DND-41 (cell line): ENCODE data around the gene PTPRN2.
A peak's percentile ranks its signal among the peaks of the same experiment; 100 is the strongest.

Experiments
- ATAC-seq: fragments of 200-7000 bp; cut with Tn5 transposase; 3 replicates; pipeline ENCODE4 v1.9.1; 2021; ENCODE audit warnings: low read depth; ENCODE audit not compliant: insufficient read depth
- DNase-seq: peaks from one replicate; pipeline ENCODE4 v3.0.0-alpha.2; 2020
- H2AFZ ChIP-seq: 2 replicates; pipeline ENCODE4 v1.6.0; 2012; ENCODE audit warnings: low read depth, low read length
- H3K27ac ChIP-seq: 2 replicates; pipeline ENCODE4 v1.5.1; 2012; ENCODE audit warnings: low read length, inconsistent platforms
- H3K27me3 ChIP-seq: fragments of 200-600 bp; sonication (generic); 2 replicates; pipeline ENCODE4 v1.6.0; 2012; ENCODE audit warnings: low read length, mild to moderate bottlenecking, inconsistent platforms; ENCODE audit not compliant: insufficient read depth, poor library complexity
- H3K36me3 ChIP-seq: 2 replicates; pipeline ENCODE4 v1.5.1; 2012; ENCODE audit warnings: low read length, inconsistent platforms; ENCODE audit not compliant: insufficient read depth
- H3K4me1 ChIP-seq: 2 replicates; pipeline ENCODE4 v1.5.1; 2012; ENCODE audit warnings: mild to moderate bottlenecking, low read length; ENCODE audit not compliant: insufficient read depth
- H3K4me2 ChIP-seq: 2 replicates; pipeline ENCODE4 v1.6.0; 2012; ENCODE audit warnings: mild to moderate bottlenecking, moderate library complexity, low read length, inconsistent platforms; ENCODE audit not compliant: insufficient read depth
- H3K4me3 ChIP-seq, 2 experiments: fragments of 200-600 bp in 1 of 2; shearing (Covaris generic) in 1 of 2; 2 replicates each; pipeline ENCODE4 v1.5.1; 2012 to 2016; ENCODE audit warnings: inconsistent platforms in 2 of 2, low read length in 2 of 2, mild to moderate bottlenecking in 2 of 2, low read depth in 1 of 2, moderate library complexity in 1 of 2
- H3K79me2 ChIP-seq: 2 replicates; pipeline ENCODE4 v1.6.0; 2012; ENCODE audit warnings: low read length, inconsistent platforms; ENCODE audit not compliant: insufficient read depth
- H3K9ac ChIP-seq: 2 replicates; pipeline ENCODE4 v1.6.0; 2012; ENCODE audit warnings: low read depth, mild to moderate bottlenecking, inconsistent platforms, low read length, moderate library complexity
- H3K9me3 ChIP-seq: 2 replicates; pipeline ENCODE4 v1.5.1; 2012; ENCODE audit warnings: low read length, moderate library complexity, mild to moderate bottlenecking, inconsistent platforms; ENCODE audit not compliant: insufficient read depth, severe bottlenecking
- H4K20me1 ChIP-seq: 2 replicates; pipeline ENCODE4 v1.6.0; 2012; ENCODE audit warnings: low read length; ENCODE audit not compliant: insufficient read depth
- CTCF ChIP-seq: IDR thresholded peaks from 2 replicates; pipeline ENCODE4 v1.5.1; 2012; ENCODE audit warnings: borderline replicate concordance, low read length, moderate library complexity, mild to moderate bottlenecking; ENCODE audit not compliant: poor library complexity, severe bottlenecking; ENCODE audit errors: extremely low read depth
- EZH2 ChIP-seq: IDR thresholded peaks from 3 replicates; pipeline ENCODE4 v1.6.1; 2012; ENCODE audit warnings: borderline replicate concordance, low read depth, mild to moderate bottlenecking, moderate library complexity, low read length, inconsistent platforms; ENCODE audit not compliant: severe bottlenecking

The PTPRN2 gene

GRCh38 chr7:157668884-157669767, 918.5 kb downstream of the PTPRN2 start:
- Histone ChIP-seq H3K79me2 (peaks cover 93% of the 10 kb centered on the region), H3K9me3 (no peaks in the 10 kb centered on the region), H3K4me1 (peaks cover 91% of the 10 kb centered on the region), H3K27ac (peak overlapping the region; percentile 98), H3K36me3 (peaks cover 42% of the 10 kb centered on the region), H3K9ac (peak overlapping the region; percentile 68), H3K4me3 (peak overlapping the region in 1 of 2 experiments; percentile 49; a peak in 2 of 4 replicates), H3K4me2 (peak overlapping the region; percentile 65), H2AFZ (0 out of 2 replicates have a peak overlapping the region, but pooled peaks have one; percentile 21), H4K20me1 (no peaks in the 10 kb centered on the region), H3K27me3 (no peaks in the 10 kb centered on the region)
- peak; percentile 78 for DNase-seq
- TF ChIP-seq CTCF (no peak), EZH2 (no peak)
- ATAC-seq = peak; percentile 55

- H3K4me3 ChIP-seq = peak overlapping the region in 1 of 2 experiments; percentile 49; a peak in 1 of 4 replicates
- no peaks in the 10 kb centered on the region for H4K20me1 ChIP-seq
- peak overlapping the region; percentile 65 for H3K4me2 ChIP-seq
- DNase-seq (peak; percentile 92), ATAC-seq (peak; percentile 75)
- peak overlapping the region; percentile 68 for H3K9ac ChIP-seq
- H3K27ac ChIP-seq = peak overlapping the region; percentile 98
- H3K36me3 ChIP-seq = peaks cover 45% of the 10 kb centered on the region
- 0 out of 2 replicates have a peak overlapping the region, but pooled peaks have one; percentile 5 for H2AFZ ChIP-seq
- H3K9me3 ChIP-seq = no peaks in the 10 kb centered on the region
- peaks cover 91% of the 10 kb centered on the region for H3K4me1 ChIP-seq
- H3K27me3 ChIP-seq = no peaks in the 10 kb centered on the region
- TF ChIP-seq CTCF = no peak
- no peak for TF ChIP-seq EZH2
- H3K79me2 ChIP-seq = peaks cover 93% of the 10 kb centered on the region
Measured at GRCh38 chr7:157668221-157668883, 919.3 kb downstream of the PTPRN2 start.

- Histone ChIP-seq H3K27ac (peak overlapping the region; percentile 98), H3K4me1 (peaks cover 91% of the 10 kb centered on the region), H3K4me3 (no peak overlapping the region; a peak in 1 of 4 replicates), H3K36me3 (peaks cover 49% of the 10 kb centered on the region), H3K79me2 (peaks cover 93% of the 10 kb centered on the region), H3K9ac (peak overlapping the region; percentile 68), H4K20me1 (0 out of 2 replicates have a peak, but pooled peaks cover 5% of the 10 kb centered on the region), H3K4me2 (peak overlapping the region; percentile 65; the same call in 1 of the 2 replicates), H3K27me3 (no peaks in the 10 kb centered on the region), H2AFZ (no peak overlapping the region), H3K9me3 (no peaks in the 10 kb centered on the region)
- TF ChIP-seq EZH2 (no peak), CTCF (no peak)
- ATAC-seq (no peak), DNase-seq (no peak)
Measured at GRCh38 chr7:157667731-157668130, 919.9 kb downstream of the PTPRN2 start.
